HG02840 (cell line): ENCODE results near the gene CSNK2A1.

Experiments
- ATAC-seq: cut with Tn5 transposase; IDR thresholded peaks from one replicate; pipeline ENCODE4 v1.9.1; 2021; ENCODE audit warnings: mild to moderate bottlenecking, moderate library complexity, moderate number of reproducible peaks; ENCODE audit not compliant: unreplicated experiment, low FRiP score

CSNK2A1 gene

GRCh38 chr20:434221-434620 lies 109.4 kb downstream of the CSNK2A1 start:
- ATAC-seq, result no peak

- ATAC-seq, result peak; percentile 51
These were observed 110.2 kb downstream of the CSNK2A1 start for GRCh38 chr20:433300-433975.

- ATAC-seq, result no peak
These were observed 110.8 kb downstream of the CSNK2A1 start for GRCh38 chr20:432677-433299.

GRCh38 chr20:432208-432607 lies 111.4 kb downstream of the CSNK2A1 start:
- ATAC-seq, result no peak

- no peak for ATAC-seq
These were observed 112.3 kb downstream of the CSNK2A1 start for GRCh38 chr20:431012-431904.

GRCh38 chr20:430091-430999 lies 113.2 kb downstream of the CSNK2A1 start:
- ATAC-seq, result no peak

GRCh38 chr20:428658-429200 lies 114.9 kb downstream of the CSNK2A1 start:
- no peak for ATAC-seq

GRCh38 chr20:427849-428657 lies 115.5 kb downstream of the CSNK2A1 start:
- ATAC-seq, result no peak

- ATAC-seq, result no peak
These were observed 116.2 kb downstream of the CSNK2A1 start for GRCh38 chr20:427401-427800.

GRCh38 chr20:426566-426965 lies 117.0 kb downstream of the CSNK2A1 start:
- no peak for ATAC-seq
